Measurements from ENCODE around the gene ARHGEF11. TPM values are rescaled to one million over a fixed set of nuclear protein-coding genes. Genes with fewer than 3 reads are reported as not detected.
"Not testable (repeated sequence)": the region's sequence is repeated elsewhere in the genome, so short reads cannot be mapped to it uniquely, and the experiment has no call there.

ARHGEF11 gene
- total RNA-seq, 1 experiment from 2014 or later: 31.5 TPM

GRCh38 chr1:157069601-157070000, 24.1 kb upstream of the ARHGEF11 start:
- H3K79me2 ChIP-seq (ENCODE audit: low read depth): no peaks in the 10 kb centered on the region
- DNase-seq: no peak
- no peaks in the 10 kb centered on the region for H4K20me1 ChIP-seq (ENCODE audit: insufficient read depth)
- POLR2A ChIA-PET (ENCODE audit: unreplicated experiment): no interaction called here
- no peaks in the 10 kb centered on the region for H3F3A ChIP-seq (ENCODE audit: insufficient read depth, low read depth)
- H3K27ac ChIP-seq: no peak overlapping the region
- no peak for TF ChIP-seq EZH2 (IDR thresholded peaks at IDR 0.05; ENCODE audit: low read depth)
- TF ChIP-seq CTCF (conservative IDR thresholded peaks at IDR 0.05): no peak
- no peaks in the 10 kb centered on the region for H3K4me1 ChIP-seq (replicated peaks; ENCODE audit: insufficient read depth)
- H3K9me3 ChIP-seq (ENCODE audit: insufficient read depth, low read depth): no peaks in the 10 kb centered on the region
- no peaks in the 10 kb centered on the region; the same call in 1 of the 2 replicates for H3K27me3 ChIP-seq (ENCODE audit: insufficient read depth, low read depth)
- intact Hi-C loops (cut with micrococcal nuclease; ENCODE audit: unreplicated experiment): no loop called here
- no peak overlapping the region for H3K4me3 ChIP-seq
- no peaks in the 10 kb centered on the region for H3K36me3 ChIP-seq (ENCODE audit: low read depth)
- no peak overlapping the region for H3K4me2 ChIP-seq
- H2AFZ ChIP-seq: no peak overlapping the region
- BruUV-seq (replicated peaks): no TSS peak
- CTCF ChIA-PET: interaction anchor here (0.6 kb wide), 1 partner anchor 443 kb away, joined by 9 read pairs; no protein-coding TSS in a partner anchor
- H3K9me2 ChIP-seq (ENCODE audit: insufficient read depth): no peaks in the 10 kb centered on the region

GRCh38 chr1:157059241-157059640, 13.7 kb upstream of the ARHGEF11 start:
- POLR2A ChIA-PET (ENCODE audit: unreplicated experiment); CTCF ChIA-PET; H3K27me3 ChIP-seq (ENCODE audit: insufficient read depth, low read depth): not testable (repeated sequence)

GRCh38 chr1:157056269-157056668, 10.7 kb upstream of the ARHGEF11 start:
- Histone ChIP-seq H3K36me3 (ENCODE audit: low read depth) (no peaks in the 10 kb centered on the region), H3K4me3 (no peak overlapping the region), H3K4me2 (no peak overlapping the region), H3K27ac (no peak overlapping the region), H3K9me2 (ENCODE audit: insufficient read depth) (no peaks in the 10 kb centered on the region), H3K4me1 (replicated peaks; ENCODE audit: insufficient read depth) (no peaks in the 10 kb centered on the region), H4K20me1 (ENCODE audit: insufficient read depth) (no peaks in the 10 kb centered on the region), H2AFZ (no peak overlapping the region), H3K79me2 (ENCODE audit: low read depth) (no peaks in the 10 kb centered on the region), H3F3A (ENCODE audit: insufficient read depth, low read depth) (no peaks in the 10 kb centered on the region), H3K27me3 (ENCODE audit: insufficient read depth, low read depth) (0 out of 2 replicates have a peak, but pooled peaks cover 4% of the 10 kb centered on the region), H3K9me3 (ENCODE audit: insufficient read depth, low read depth) (0 out of 2 replicates have a peak, but pooled peaks cover 6% of the 10 kb centered on the region)
- POLR2A ChIA-PET (ENCODE audit: unreplicated experiment): no interaction called here
- DNase-seq: no peak
- BruUV-seq (replicated peaks): no TSS peak
- TF ChIP-seq EZH2 (IDR thresholded peaks at IDR 0.05; ENCODE audit: low read depth) (no peak), CTCF (conservative IDR thresholded peaks at IDR 0.05) (no peak)
- intact Hi-C loops (cut with micrococcal nuclease; ENCODE audit: unreplicated experiment): no loop called here
- CTCF ChIA-PET: no interaction called here

More at GRCh38 chr1:157059241-157059640, 13.7 kb upstream of the ARHGEF11 start:
- H3K4me1 ChIP-seq (replicated peaks; ENCODE audit: insufficient read depth); H3K4me2 ChIP-seq; H3K27ac ChIP-seq; H3F3A ChIP-seq (ENCODE audit: insufficient read depth, low read depth); H3K79me2 ChIP-seq (ENCODE audit: low read depth); H3K9me2 ChIP-seq (ENCODE audit: insufficient read depth); H4K20me1 ChIP-seq (ENCODE audit: insufficient read depth); intact Hi-C loops (cut with micrococcal nuclease; ENCODE audit: unreplicated experiment); DNase-seq; H3K4me3 ChIP-seq; H2AFZ ChIP-seq; H3K36me3 ChIP-seq (ENCODE audit: low read depth); H3K9me3 ChIP-seq (ENCODE audit: insufficient read depth, low read depth); BruUV-seq (replicated peaks): not testable (repeated sequence)

- POLR2A ChIA-PET (ENCODE audit: unreplicated experiment); BruUV-seq (replicated peaks): not testable (repeated sequence)
These were observed 10.2 kb upstream of the ARHGEF11 start for GRCh38 chr1:157055729-157056128.

More at GRCh38 chr1:157055729-157056128, 10.2 kb upstream of the ARHGEF11 start:
- H3K4me2 ChIP-seq; intact Hi-C loops (cut with micrococcal nuclease; ENCODE audit: unreplicated experiment); H3K27me3 ChIP-seq (ENCODE audit: insufficient read depth, low read depth); H3K79me2 ChIP-seq (ENCODE audit: low read depth); CTCF ChIA-PET; H3F3A ChIP-seq (ENCODE audit: insufficient read depth, low read depth); H3K4me1 ChIP-seq (replicated peaks; ENCODE audit: insufficient read depth); H3K4me3 ChIP-seq; H2AFZ ChIP-seq; H3K27ac ChIP-seq; H3K9me2 ChIP-seq (ENCODE audit: insufficient read depth); DNase-seq; H4K20me1 ChIP-seq (ENCODE audit: insufficient read depth); H3K9me3 ChIP-seq (ENCODE audit: insufficient read depth, low read depth); H3K36me3 ChIP-seq (ENCODE audit: low read depth): not testable (repeated sequence)
